Measurements from ENCODE around the gene PLXDC2.

The PLXDC2 gene

GRCh38 chr10:20276127-20276979 lies 460.1 kb downstream of the PLXDC2 start:
- no peak for DNase-seq (ENCODE audit: low spot score)

GRCh38 chr10:20277820-20278219 lies 461.6 kb downstream of the PLXDC2 start:
- no peak for DNase-seq (ENCODE audit: low spot score)

- DNase-seq (ENCODE audit: low spot score): no peak
These were observed 465.3 kb downstream of the PLXDC2 start for GRCh38 chr10:20281579-20281978.

- no peak for DNase-seq (ENCODE audit: low spot score)
These were observed 471.4 kb downstream of the PLXDC2 start for GRCh38 chr10:20287586-20287985.

GRCh38 chr10:20288060-20288459 lies 471.8 kb downstream of the PLXDC2 start:
- DNase-seq (ENCODE audit: low spot score): no peak

- DNase-seq (ENCODE audit: low spot score): no peak
These were observed 473.0 kb downstream of the PLXDC2 start for GRCh38 chr10:20289070-20289828.

- no peak for DNase-seq (ENCODE audit: low spot score)
These were observed 482.2 kb downstream of the PLXDC2 start for GRCh38 chr10:20298417-20298816.

- DNase-seq (ENCODE audit: low spot score): no peak
These were observed 483.0 kb downstream of the PLXDC2 start for GRCh38 chr10:20299034-20299736.

GRCh38 chr10:20300735-20301134 lies 484.5 kb downstream of the PLXDC2 start:
- DNase-seq (ENCODE audit: low spot score): no peak

- no peak for DNase-seq (ENCODE audit: low spot score)
These were observed 485.8 kb downstream of the PLXDC2 start for GRCh38 chr10:20302033-20302432.

- no peak for DNase-seq (ENCODE audit: low spot score)
These were observed 487.4 kb downstream of the PLXDC2 start for GRCh38 chr10:20303453-20304152.

GRCh38 chr10:20313665-20314064 lies 497.4 kb downstream of the PLXDC2 start:
- DNase-seq (ENCODE audit: low spot score): no peak

- DNase-seq (ENCODE audit: low spot score): no peak
These were observed 498.2 kb downstream of the PLXDC2 start for GRCh38 chr10:20314431-20314830.

- DNase-seq (ENCODE audit: low spot score): no peak
These were observed 511.7 kb downstream of the PLXDC2 start for GRCh38 chr10:20327954-20328353.

GRCh38 chr10:20330246-20330645 lies 514.0 kb downstream of the PLXDC2 start:
- no peak for DNase-seq (ENCODE audit: low spot score)

GRCh38 chr10:20334559-20334958 lies 518.3 kb downstream of the PLXDC2 start:
- DNase-seq (ENCODE audit: low spot score): no peak
